Femur (tissue), 1 donor: ENCODE data around the gene GABRA4.

Experiments used
- DNase-seq: peaks from one replicate; pipeline ENCODE4 v3.0.0-alpha.2; 2017

The GABRA4 gene

GRCh38 chr4:46993075-46994006 is at the start of gene GABRA4:
GABRA4 (minus strand) TSS chr4:46993581; CDS start chr4:46993424, 157 bp downstream.
- DNase-seq: peak; percentile 28

GRCh38 chr4:47040828-47041227 is 47.4 kb upstream of the GABRA4 start:
- DNase-seq: no peak

- DNase-seq: no peak
These were observed 44.9 kb upstream of the GABRA4 start for GRCh38 chr4:47038263-47038662.

GRCh38 chr4:47032405-47033106 is 39.2 kb upstream of the GABRA4 start:
- DNase-seq: peak; percentile 74

GRCh38 chr4:47031751-47032404 is 38.5 kb upstream of the GABRA4 start:
- DNase-seq: no peak

- peak; percentile 66 for DNase-seq
These were observed 37.8 kb upstream of the GABRA4 start, which contains the start of gene GABRB1 for GRCh38 chr4:47031011-47031678. GABRB1 (plus strand) TSS chr4:47031567.

- no peak for DNase-seq
These were observed 24.1 kb upstream of the GABRA4 start for GRCh38 chr4:47017494-47017893.

- DNase-seq: no peak
These were observed 23.7 kb upstream of the GABRA4 start for GRCh38 chr4:47017081-47017480.

GRCh38 chr4:47013373-47013772 is 20.0 kb upstream of the GABRA4 start:
- no peak for DNase-seq

GRCh38 chr4:47012676-47013075 is 19.3 kb upstream of the GABRA4 start:
- DNase-seq: no peak

GRCh38 chr4:47010912-47011446 is 17.6 kb upstream of the GABRA4 start:
- no peak for DNase-seq

- DNase-seq: no peak
These were observed 17.0 kb upstream of the GABRA4 start for GRCh38 chr4:47010347-47010911.

- no peak for DNase-seq
These were observed 9.2 kb upstream of the GABRA4 start for GRCh38 chr4:47002580-47002979.

GRCh38 chr4:47000406-47000805 is 7.0 kb upstream of the GABRA4 start:
- no peak for DNase-seq

GRCh38 chr4:46999566-46999965 is 6.2 kb upstream of the GABRA4 start:
- no peak for DNase-seq

- no peak for DNase-seq
These were observed 625 bp upstream of the GABRA4 start for GRCh38 chr4:46994007-46994405.

GRCh38 chr4:46992338-46992737 is 1.0 kb downstream of the GABRA4 start:
- no peak for DNase-seq

GRCh38 chr4:46986922-46987638 is 6.3 kb downstream of the GABRA4 start:
- DNase-seq: no peak

GRCh38 chr4:46984781-46985180 is 8.6 kb downstream of the GABRA4 start:
- DNase-seq: no peak

GRCh38 chr4:46980851-46981250 is 12.5 kb downstream of the GABRA4 start:
- no peak for DNase-seq

- DNase-seq: no peak
These were observed 13.7 kb downstream of the GABRA4 start for GRCh38 chr4:46979726-46980125.
